Left ventricle myocardium inferior (tissue), 1 donor: Measurements from ENCODE around the gene LEPROT. TPM values are rescaled to one million over a fixed set of nuclear protein-coding genes. Genes with fewer than 3 reads are reported as not detected.

ENCODE experiments used
- DNase-seq: peaks from one replicate; pipeline ENCODE4 v3.0.0-alpha.2; 2020
- H3K27ac ChIP-seq: fragments of 200-600 bp; replicated peaks from 2 replicates; pipeline ENCODE4 v1.8.0; 2021
- H3K27me3 ChIP-seq: fragments of 200-600 bp; 2 replicates; pipeline ENCODE4 v1.8.0; 2021; ENCODE audit warnings: low read depth
- H3K36me3 ChIP-seq: fragments of 200-600 bp; 2 replicates; pipeline ENCODE4 v1.8.0; 2021
- H3K4me1 ChIP-seq: fragments of 200-600 bp; 2 replicates; pipeline ENCODE4 v1.8.0; 2021
- H3K4me3 ChIP-seq: fragments of 200-600 bp; 2 replicates; pipeline ENCODE4 v1.8.0; 2021; ENCODE audit warnings: mild to moderate bottlenecking, moderate library complexity
- H3K9me3 ChIP-seq: fragments of 200-600 bp; replicated peaks from 2 replicates; pipeline ENCODE4 v1.8.0; 2021
- CTCF ChIP-seq: fragments of 200-600 bp; IDR thresholded peaks from 2 replicates; pipeline ENCODE4 v1.8.0; 2021; ENCODE audit warnings: antibody characterized with exemption, mild to moderate bottlenecking, borderline replicate concordance
- intact Hi-C: fragments of 100-400 bp; cut with micrococcal nuclease; formaldehyde crosslinking; loops from one replicate; pipeline ENCODE4 v1.11.0; 2022
- total RNA-seq: library from RNA; stranded (reverse); fragmentation: NEBNext Ultra II Directional; extraction: Animal tissue kit (Norgen Biotek cat#: 25700); gene quantifications from one replicate; pipeline ENCODE4 v1.2.1, GENCODE V29; 2021
- donor health status: DM: no; HTN: yes; CAD: no; lungs with severe emphysema.

The LEPROT gene
- total RNA-seq, 1 donor from 2014 or later, result 51.0 TPM

DNA sequence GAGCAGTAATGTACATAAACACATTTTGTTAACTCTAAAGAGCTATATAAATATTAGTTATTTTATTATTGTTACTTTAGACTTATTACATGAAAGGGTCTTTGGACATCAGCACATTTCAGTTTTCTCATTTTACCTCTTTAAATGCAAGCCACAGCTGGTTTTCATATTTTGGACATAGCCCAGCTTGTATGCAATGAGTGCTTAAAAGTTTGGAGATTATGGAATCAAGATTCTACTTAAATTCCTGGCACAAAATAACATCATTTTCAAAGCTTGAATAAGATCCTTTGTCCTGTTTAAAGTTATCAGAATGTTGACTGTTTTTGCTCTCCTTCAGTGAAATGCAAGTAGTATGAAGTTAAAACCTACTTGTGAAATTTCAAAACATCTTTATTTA, 15.5 kb upstream of the LEPROT start:
- TF ChIP-seq CTCF, result no peak
- intact Hi-C loops, result no loop called here
- no peak for DNase-seq

GRCh38 chr1:65407877-65408276, 12.6 kb upstream of the LEPROT start:
- intact Hi-C loops, result no loop called here
- no peak for TF ChIP-seq CTCF
- H3K27ac ChIP-seq, result no peak overlapping the region
- H3K4me1 ChIP-seq, result no peaks in the 10 kb centered on the region
- H3K9me3 ChIP-seq, result no peaks in the 10 kb centered on the region
- H3K27me3 ChIP-seq, result no peaks in the 10 kb centered on the region
- no peak for DNase-seq
- H3K36me3 ChIP-seq, result peaks cover 11% of the 10 kb centered on the region
- no peak overlapping the region for H3K4me3 ChIP-seq

More for the DNA sequence above, 15.5 kb upstream of the LEPROT start:
- no peak overlapping the region for H3K27ac ChIP-seq
- H3K36me3 ChIP-seq, result peaks cover 11% of the 10 kb centered on the region
- H3K27me3 ChIP-seq, result no peaks in the 10 kb centered on the region
- no peaks in the 10 kb centered on the region for H3K9me3 ChIP-seq
- no peak overlapping the region for H3K4me3 ChIP-seq
- H3K4me1 ChIP-seq, result no peaks in the 10 kb centered on the region

DNA sequence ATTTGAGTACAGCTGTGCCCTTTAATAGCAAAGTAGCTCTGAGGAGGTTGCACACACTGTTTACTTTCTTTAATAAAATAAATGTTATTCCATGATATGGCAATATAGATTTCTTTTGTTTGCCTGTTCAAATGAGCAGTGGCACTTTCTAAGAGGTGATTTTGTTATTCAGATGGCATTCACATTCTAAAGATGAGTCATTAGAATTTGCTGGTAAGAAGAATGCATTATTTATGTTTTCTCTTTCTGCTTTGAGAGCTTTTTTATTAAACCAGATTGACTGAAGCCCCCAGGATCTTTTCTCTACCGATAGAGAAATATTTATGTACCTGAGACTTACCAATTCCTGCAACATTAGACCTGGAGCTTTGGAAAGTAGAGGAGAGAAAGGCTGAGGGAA, 11.2 kb upstream of the LEPROT start:
- no peak overlapping the region for H3K4me3 ChIP-seq
- H3K27ac ChIP-seq, result no peak overlapping the region
- peaks cover 11% of the 10 kb centered on the region for H3K36me3 ChIP-seq
- H3K4me1 ChIP-seq, result no peaks in the 10 kb centered on the region
- intact Hi-C loops, result no loop called here
- no peak for TF ChIP-seq CTCF
- H3K9me3 ChIP-seq, result no peaks in the 10 kb centered on the region
- H3K27me3 ChIP-seq, result no peaks in the 10 kb centered on the region
- no peak for DNase-seq

DNA sequence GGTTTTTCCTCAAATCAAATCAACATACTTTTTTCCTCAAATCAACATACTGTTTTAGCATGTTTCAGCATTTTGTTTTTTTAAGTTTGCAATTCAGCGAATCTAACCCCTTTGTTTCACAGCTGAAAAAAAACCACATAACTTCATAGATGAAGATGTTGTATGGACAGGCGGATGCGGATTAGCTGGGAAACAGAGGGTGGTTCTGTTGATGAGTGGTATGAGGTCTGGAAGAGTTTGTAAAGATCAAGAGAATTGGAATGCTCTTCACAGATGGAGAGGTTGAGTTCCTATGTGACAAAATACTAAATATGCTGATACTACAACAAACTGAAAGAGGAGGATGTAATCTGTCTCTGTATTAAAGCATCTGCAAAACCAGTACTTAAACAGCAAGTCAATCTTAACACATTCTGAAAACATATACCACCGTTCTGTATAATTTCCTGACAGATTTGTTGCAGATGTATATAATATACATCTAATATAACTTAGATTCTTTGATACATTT, 10.6 kb upstream of the LEPROT start:
- no peak for DNase-seq
- H3K9me3 ChIP-seq, result no peaks in the 10 kb centered on the region
- TF ChIP-seq CTCF, result no peak
- H3K4me3 ChIP-seq, result no peak overlapping the region
- intact Hi-C loops, result no loop called here
- H3K27ac ChIP-seq, result no peak overlapping the region
- no peaks in the 10 kb centered on the region for H3K4me1 ChIP-seq
- H3K27me3 ChIP-seq, result no peaks in the 10 kb centered on the region
- H3K36me3 ChIP-seq, result peaks cover 11% of the 10 kb centered on the region

GRCh38 chr1:65412256-65412983, 8.0 kb upstream of the LEPROT start:
- H3K4me3 ChIP-seq, result no peak overlapping the region
- no peak for TF ChIP-seq CTCF
- intact Hi-C loops, result no loop called here
- no peaks in the 10 kb centered on the region for H3K27me3 ChIP-seq
- no peak overlapping the region for H3K27ac ChIP-seq
- no peak for DNase-seq
- H3K36me3 ChIP-seq, result peaks cover 7% of the 10 kb centered on the region
- no peaks in the 10 kb centered on the region for H3K9me3 ChIP-seq
- no peaks in the 10 kb centered on the region for H3K4me1 ChIP-seq
